ENCODE measurements around the gene TTR. TPM values are rescaled to one million over a fixed set of nuclear protein-coding genes. Genes with fewer than 3 reads are reported as not detected.

Gene TTR
- total RNA-seq, 4 donors from 2014 or later, result not detected

DNA sequence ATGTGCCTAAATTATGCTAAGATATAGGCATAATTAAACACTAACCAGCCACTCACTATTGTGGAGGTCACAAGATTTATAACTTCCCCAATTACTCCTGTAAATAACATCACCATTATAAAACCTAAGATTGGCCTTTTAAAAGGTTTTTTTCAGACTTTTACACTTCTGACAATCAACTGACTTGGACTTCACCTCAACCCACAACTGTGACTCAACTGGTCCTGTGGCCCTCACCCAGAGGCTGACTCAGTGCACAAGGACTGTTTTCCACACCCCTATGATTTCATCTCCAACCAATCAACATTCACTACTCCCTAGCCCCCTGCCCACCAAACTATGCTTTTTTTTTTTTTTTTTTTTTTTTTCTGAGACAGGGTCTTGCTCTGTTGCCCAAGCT, 11.6 kb downstream of the TTR start:
- TF ChIP-seq, protein P1, sequence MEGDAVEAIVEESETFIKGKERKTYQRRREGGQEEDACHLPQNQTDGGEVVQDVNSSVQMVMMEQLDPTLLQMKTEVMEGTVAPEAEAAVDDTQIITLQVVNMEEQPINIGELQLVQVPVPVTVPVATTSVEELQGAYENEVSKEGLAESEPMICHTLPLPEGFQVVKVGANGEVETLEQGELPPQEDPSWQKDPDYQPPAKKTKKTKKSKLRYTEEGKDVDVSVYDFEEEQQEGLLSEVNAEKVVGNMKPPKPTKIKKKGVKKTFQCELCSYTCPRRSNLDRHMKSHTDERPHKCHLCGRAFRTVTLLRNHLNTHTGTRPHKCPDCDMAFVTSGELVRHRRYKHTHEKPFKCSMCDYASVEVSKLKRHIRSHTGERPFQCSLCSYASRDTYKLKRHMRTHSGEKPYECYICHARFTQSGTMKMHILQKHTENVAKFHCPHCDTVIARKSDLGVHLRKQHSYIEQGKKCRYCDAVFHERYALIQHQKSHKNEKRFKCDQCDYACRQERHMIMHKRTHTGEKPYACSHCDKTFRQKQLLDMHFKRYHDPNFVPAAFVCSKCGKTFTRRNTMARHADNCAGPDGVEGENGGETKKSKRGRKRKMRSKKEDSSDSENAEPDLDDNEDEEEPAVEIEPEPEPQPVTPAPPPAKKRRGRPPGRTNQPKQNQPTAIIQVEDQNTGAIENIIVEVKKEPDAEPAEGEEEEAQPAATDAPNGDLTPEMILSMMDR (IDR thresholded peaks at IDR 0.05), result no peak
- TF ChIP-seq POLR2A (IDR thresholded peaks at IDR 0.05), result no peak
- H3K4me3 ChIP-seq, result no peak overlapping the region
- H3K27me3 ChIP-seq, result no peaks in the 10 kb centered on the region
- no peaks in the 10 kb centered on the region for H3K9me3 ChIP-seq
- no peak for DNase-seq
- intact Hi-C loops (cut with DNase I), result no loop called here
- no peaks in the 10 kb centered on the region for H3K4me1 ChIP-seq
- H3K36me3 ChIP-seq, result no peaks in the 10 kb centered on the region
- H3K27ac ChIP-seq, result no peak overlapping the region

GRCh38 chr18:31606265-31606664, 14.6 kb downstream of the TTR start:
- H3K9me3 ChIP-seq, result no peaks in the 10 kb centered on the region
- no peaks in the 10 kb centered on the region for H3K36me3 ChIP-seq
- H3K4me3 ChIP-seq, result no peak overlapping the region
- H3K4me1 ChIP-seq, result peaks cover 0 to 3% (median 0%) of the 10 kb centered on the region in 3 donors
- no peak for TF ChIP-seq POLR2A (IDR thresholded peaks at IDR 0.05)
- TF ChIP-seq, protein P1 (IDR thresholded peaks at IDR 0.05), result no peak
- H3K27ac ChIP-seq, result no peak overlapping the region
- intact Hi-C loops (cut with DNase I), result no loop called here
- WGBS, 2 donors, result 55 to 62% methylated on average over 2 of the region's 2 CpGs
- DNase-seq, result no peak
- H3K27me3 ChIP-seq, result no peaks in the 10 kb centered on the region

GRCh38 chr18:31607384-31607783, 15.7 kb downstream of the TTR start:
- no peak overlapping the region for H3K4me3 ChIP-seq
- intact Hi-C loops (cut with DNase I), result no loop called here
- no peaks in the 10 kb centered on the region for H3K36me3 ChIP-seq
- no peaks in the 10 kb centered on the region for H3K27me3 ChIP-seq
- no peak for TF ChIP-seq POLR2A (IDR thresholded peaks at IDR 0.05)
- TF ChIP-seq, protein P1 (IDR thresholded peaks at IDR 0.05), result no peak
- no peak for DNase-seq
- no peaks in the 10 kb centered on the region for H3K9me3 ChIP-seq
- WGBS, 2 donors, result 60 to 68% methylated on average over 5 of the region's 5 CpGs
- no peak overlapping the region for H3K27ac ChIP-seq
- H3K4me1 ChIP-seq, result peaks cover 0 to 3% (median 0%) of the 10 kb centered on the region in 3 donors

- no peak overlapping the region for H3K4me3 ChIP-seq
Measured at GRCh38 chr18:31609886-31610285, 18.2 kb downstream of the TTR start.

DNA sequence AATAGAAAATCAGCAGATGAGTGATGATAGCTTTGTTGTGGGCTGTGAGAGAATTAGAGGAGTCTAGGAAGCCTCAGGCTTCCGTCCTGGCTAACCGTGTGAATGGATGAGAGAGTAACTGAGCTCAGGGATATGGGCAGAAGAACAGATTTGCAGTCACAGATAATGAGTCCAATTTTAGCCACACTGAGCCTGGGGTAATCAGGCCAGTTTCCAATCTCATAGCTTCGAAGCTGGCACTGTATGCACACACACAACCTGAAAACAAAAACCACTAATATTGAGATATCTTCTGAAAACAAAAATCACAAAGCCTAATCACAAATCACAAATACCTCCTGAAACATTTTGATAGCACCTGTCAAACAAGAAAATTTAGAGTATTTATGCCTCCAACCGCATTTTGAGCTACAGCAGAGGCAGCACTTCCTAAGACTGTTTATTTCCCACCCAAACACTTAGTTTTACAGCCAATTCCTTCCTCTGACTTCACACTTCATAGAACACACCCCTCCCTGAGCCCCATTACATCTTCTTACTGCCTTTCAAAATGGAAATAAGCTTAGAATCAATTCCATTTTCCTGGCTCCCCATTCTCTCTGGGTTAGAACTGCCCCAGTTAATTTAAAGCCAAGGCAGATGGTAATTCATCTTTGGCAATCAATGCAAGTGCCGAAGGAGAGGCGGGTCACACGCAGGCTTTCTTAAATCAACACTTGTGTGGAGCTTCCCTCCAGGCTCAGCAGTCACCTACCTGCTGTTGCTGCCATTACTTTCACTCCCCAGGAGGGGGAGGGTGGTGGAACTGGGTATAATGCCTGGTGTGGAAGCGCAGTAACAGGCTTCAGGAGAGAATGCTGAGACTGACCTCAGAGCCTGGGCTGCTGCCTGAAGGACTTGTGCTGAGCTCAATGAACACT, 18.9 kb downstream of the TTR start:
- DNase-seq, result no peak
- TF ChIP-seq, protein P1 (IDR thresholded peaks at IDR 0.05), result peak in 2 of 6 experiments; percentile 5 to 38
- TF ChIP-seq POLR2A (IDR thresholded peaks at IDR 0.05), result no peak
- Histone ChIP-seq H3K9me3 (no peaks in the 10 kb centered on the region), H3K27ac (no peak overlapping the region), H3K27me3 (no peaks in the 10 kb centered on the region), H3K4me3 (no peak overlapping the region), H3K36me3 (no peaks in the 10 kb centered on the region), H3K4me1 (peaks cover 0 to 3% (median 0%) of the 10 kb centered on the region in 3 donors)
- intact Hi-C loops (cut with DNase I), result no loop called here
- WGBS, 2 donors, result 43 to 54% methylated on average over 7 to 8 of the region's 8 CpGs

More at GRCh38 chr18:31609886-31610285, 18.2 kb downstream of the TTR start:
- DNase-seq, result no peak
- intact Hi-C loops (cut with DNase I), result no loop called here
- Histone ChIP-seq H3K27me3 (no peaks in the 10 kb centered on the region), H3K27ac (no peak overlapping the region), H3K36me3 (no peaks in the 10 kb centered on the region), H3K4me1 (peaks cover 0 to 3% (median 0%) of the 10 kb centered on the region in 3 donors), H3K9me3 (no peaks in the 10 kb centered on the region)
- 71 to 75% methylated on average over 2 of the region's 2 CpGs for WGBS, 2 donors
- TF ChIP-seq POLR2A (IDR thresholded peaks at IDR 0.05), result no peak
- TF ChIP-seq, protein P1 (IDR thresholded peaks at IDR 0.05), result no peak
